ENCODE results near the gene SREBF1. TPM values are rescaled to one million over a fixed set of nuclear protein-coding genes. Genes with fewer than 3 reads are reported as not detected.
A peak's percentile ranks its signal among the peaks of the same experiment; 100 is the strongest.

The SREBF1 gene
- total RNA-seq, 1 donor from 2014 or later, result 86.9 TPM

DNA sequence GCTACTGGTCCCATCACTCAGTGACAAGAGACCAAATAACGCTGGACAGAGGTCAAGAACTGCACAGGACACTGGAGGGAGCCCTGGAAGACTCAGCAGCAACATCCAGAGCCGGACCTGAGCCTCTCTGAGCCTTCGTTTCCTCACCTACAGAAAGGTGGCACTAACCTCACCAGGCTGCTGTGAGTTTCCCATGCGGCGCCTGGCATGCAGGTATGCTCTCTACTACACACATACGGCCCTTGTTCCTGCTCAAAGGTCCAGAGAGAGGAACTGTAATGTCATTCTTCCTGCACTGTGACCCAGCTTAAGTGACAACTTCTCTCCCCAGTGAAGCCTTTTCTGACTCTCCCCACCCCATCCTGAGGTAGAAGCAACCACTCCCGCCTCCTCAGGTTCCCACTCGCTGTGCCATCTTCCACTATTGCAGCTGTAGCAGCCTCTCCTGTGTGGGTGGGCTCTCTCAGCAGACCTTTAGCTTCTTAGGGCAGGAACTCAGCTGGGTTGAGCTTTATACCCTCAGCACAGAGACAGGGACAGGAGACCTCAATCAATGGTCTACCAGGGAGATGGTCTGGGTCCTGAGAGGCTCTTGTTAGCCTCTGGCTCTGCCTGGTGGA lies 43.9 kb upstream of the SREBF1 start:
- Mint-ChIP-seq H3K4me3 (ENCODE audit: unreplicated experiment) (no peak overlapping the region), H3K4me1 (ENCODE audit: unreplicated experiment) (peaks cover 47% of the 10 kb centered on the region), H3K9me3 (ENCODE audit: unreplicated experiment) (no peaks in the 10 kb centered on the region), H3K36me3 (ENCODE audit: unreplicated experiment) (peaks cover 41% of the 10 kb centered on the region), H3K27me3 (ENCODE audit: unreplicated experiment) (no peaks in the 10 kb centered on the region), H3K27ac (ENCODE audit: unreplicated experiment) (no peak overlapping the region)
- DNase-seq (ENCODE audit: extremely low spot score, unreplicated experiment), result no peak
- TF ChIP-seq, protein P1, sequence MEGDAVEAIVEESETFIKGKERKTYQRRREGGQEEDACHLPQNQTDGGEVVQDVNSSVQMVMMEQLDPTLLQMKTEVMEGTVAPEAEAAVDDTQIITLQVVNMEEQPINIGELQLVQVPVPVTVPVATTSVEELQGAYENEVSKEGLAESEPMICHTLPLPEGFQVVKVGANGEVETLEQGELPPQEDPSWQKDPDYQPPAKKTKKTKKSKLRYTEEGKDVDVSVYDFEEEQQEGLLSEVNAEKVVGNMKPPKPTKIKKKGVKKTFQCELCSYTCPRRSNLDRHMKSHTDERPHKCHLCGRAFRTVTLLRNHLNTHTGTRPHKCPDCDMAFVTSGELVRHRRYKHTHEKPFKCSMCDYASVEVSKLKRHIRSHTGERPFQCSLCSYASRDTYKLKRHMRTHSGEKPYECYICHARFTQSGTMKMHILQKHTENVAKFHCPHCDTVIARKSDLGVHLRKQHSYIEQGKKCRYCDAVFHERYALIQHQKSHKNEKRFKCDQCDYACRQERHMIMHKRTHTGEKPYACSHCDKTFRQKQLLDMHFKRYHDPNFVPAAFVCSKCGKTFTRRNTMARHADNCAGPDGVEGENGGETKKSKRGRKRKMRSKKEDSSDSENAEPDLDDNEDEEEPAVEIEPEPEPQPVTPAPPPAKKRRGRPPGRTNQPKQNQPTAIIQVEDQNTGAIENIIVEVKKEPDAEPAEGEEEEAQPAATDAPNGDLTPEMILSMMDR (IDR thresholded peaks at IDR 0.05), result no peak

DNA sequence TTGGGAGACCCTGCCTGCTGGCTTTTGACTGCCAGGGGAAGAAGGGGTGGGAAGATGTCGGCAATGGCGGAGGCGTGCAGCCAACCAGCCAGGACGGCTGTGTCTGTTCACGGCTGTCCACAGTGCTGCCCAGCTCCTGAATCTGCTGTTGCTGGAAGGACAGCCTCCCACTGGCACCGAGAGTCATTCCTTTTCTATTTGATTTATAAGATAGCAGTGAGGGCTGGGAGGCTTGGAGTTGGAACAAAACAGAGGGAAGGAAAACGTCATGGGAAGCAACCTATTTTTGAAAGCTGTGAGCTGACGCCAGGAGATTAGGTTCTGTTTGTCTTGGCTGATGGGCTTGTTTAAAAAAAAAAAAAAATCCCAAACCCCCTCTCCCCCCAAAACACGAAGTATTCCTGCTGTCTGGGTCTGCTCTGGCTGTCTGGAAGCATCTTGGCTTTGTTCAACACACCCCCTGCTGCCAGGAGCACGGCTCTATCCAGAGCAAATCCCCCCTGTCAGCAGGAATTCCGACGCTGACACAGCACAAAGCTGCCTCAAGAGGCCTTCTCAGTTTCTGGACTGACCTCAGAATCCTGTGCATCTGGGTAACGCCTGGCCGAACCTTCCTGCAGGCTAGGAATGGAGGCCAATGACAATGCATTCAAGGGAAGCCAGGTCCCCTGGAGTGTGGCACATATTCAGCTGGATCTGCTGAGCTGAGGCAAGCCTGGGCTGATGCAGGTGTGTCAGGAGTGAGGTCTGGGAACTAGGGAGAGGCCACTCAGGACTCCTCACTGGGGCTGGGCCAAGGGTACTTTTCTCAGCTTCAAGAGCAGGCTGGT lies 41.0 kb upstream of the SREBF1 start:
- TF ChIP-seq, protein P1 (IDR thresholded peaks at IDR 0.05), result peak; percentile 27
- H3K4me1 Mint-ChIP-seq (ENCODE audit: unreplicated experiment), result peaks cover 47% of the 10 kb centered on the region
- H3K36me3 Mint-ChIP-seq (ENCODE audit: unreplicated experiment), result peaks cover 26% of the 10 kb centered on the region
- H3K4me3 Mint-ChIP-seq (ENCODE audit: unreplicated experiment), result peak overlapping the region; percentile 36
- H3K9me3 Mint-ChIP-seq (ENCODE audit: unreplicated experiment), result no peaks in the 10 kb centered on the region
- peak; percentile 94 for DNase-seq (ENCODE audit: extremely low spot score, unreplicated experiment)
- H3K27me3 Mint-ChIP-seq (ENCODE audit: unreplicated experiment), result no peaks in the 10 kb centered on the region
- H3K27ac Mint-ChIP-seq (ENCODE audit: unreplicated experiment), result peak overlapping the region; percentile 94

DNA sequence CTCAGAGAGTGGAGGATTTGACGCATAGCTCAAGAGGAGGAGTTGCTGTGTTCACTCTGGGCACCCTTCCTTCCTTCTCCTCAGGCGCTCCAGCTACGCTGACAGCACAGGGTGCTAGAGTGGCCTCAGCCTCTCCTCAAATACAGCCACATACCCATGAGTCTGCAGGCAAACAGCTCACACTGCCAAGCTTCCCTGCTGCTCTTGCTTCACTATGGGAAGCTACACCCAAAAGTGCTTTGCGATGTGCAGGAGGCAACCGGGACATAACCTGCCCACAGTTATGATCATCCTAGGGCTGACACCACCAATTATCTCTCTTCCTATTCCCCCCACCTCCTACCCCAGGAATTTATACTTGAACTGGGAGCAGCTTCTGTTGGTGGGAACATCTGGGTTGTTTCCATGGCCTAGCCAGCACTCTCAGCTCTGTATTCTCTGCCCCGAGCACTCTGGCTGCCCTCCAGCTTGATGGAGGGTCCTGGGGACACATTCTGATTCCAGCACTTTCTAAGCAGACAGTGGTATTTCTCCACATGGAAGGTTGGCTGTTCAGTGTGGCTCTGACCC lies 40.3 kb upstream of the SREBF1 start:
- TF ChIP-seq, protein P1 (IDR thresholded peaks at IDR 0.05), result no peak
- Mint-ChIP-seq H3K27me3 (ENCODE audit: unreplicated experiment) (no peaks in the 10 kb centered on the region), H3K36me3 (ENCODE audit: unreplicated experiment) (peaks cover 21% of the 10 kb centered on the region), H3K9me3 (ENCODE audit: unreplicated experiment) (no peaks in the 10 kb centered on the region), H3K4me1 (ENCODE audit: unreplicated experiment) (peaks cover 47% of the 10 kb centered on the region), H3K27ac (ENCODE audit: unreplicated experiment) (peak overlapping the region; percentile 94), H3K4me3 (ENCODE audit: unreplicated experiment) (peak overlapping the region; percentile 36)
- peak; percentile 85 for DNase-seq (ENCODE audit: extremely low spot score, unreplicated experiment)

DNA sequence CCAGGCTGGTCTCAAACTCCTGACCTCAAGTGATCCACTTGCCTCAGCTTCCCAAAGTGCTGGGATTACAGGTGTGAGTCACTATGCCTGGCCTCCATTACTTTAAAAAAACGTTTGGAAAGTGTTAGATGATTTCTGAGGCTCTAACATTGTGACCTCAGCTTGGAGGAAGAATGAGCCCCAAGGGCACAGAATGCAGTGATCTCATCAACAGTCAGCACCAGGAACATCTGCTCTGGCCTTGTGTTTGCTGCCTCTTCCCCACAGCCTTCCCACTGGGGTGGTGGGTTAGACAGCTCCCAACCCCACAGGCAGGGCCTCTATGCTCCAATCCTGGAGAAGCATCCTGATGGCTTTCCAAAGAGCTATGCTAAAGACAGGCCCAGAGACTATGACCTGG lies 37.7 kb upstream of the SREBF1 start:
- no peak for DNase-seq (ENCODE audit: extremely low spot score, unreplicated experiment)
- H3K27ac Mint-ChIP-seq (ENCODE audit: unreplicated experiment), result no peak overlapping the region

More for the DNA sequence above, 37.7 kb upstream of the SREBF1 start:
- Mint-ChIP-seq H3K4me1 (ENCODE audit: unreplicated experiment) (peaks cover 45% of the 10 kb centered on the region), H3K36me3 (ENCODE audit: unreplicated experiment) (peaks cover 15% of the 10 kb centered on the region), H3K27me3 (ENCODE audit: unreplicated experiment) (no peaks in the 10 kb centered on the region), H3K4me3 (ENCODE audit: unreplicated experiment) (no peak overlapping the region), H3K9me3 (ENCODE audit: unreplicated experiment) (no peaks in the 10 kb centered on the region)
- TF ChIP-seq, protein P1 (IDR thresholded peaks at IDR 0.05), result no peak

Data from osteocyte (in vitro differentiated cells).